Brain microvascular endothelial cell (primary cell): ENCODE results near the gene FAM163A.
"Not testable (repeated sequence)": the region's sequence is repeated elsewhere in the genome, so short reads cannot be mapped to it uniquely, and the experiment has no call there.

Experiments
- DNase-seq: peaks from one replicate; pipeline ENCODE4 v3.0.0-alpha.2; 2020
- H3K27ac ChIP-seq: fragments of 250-450 bp; sonication (Bioruptor Pico); 2 replicates; pipeline ENCODE4 v1.5.1; 2020; ENCODE audit warnings: mild to moderate bottlenecking, moderate library complexity
- H3K27me3 ChIP-seq: fragments of 250-450 bp; sonication (Bioruptor Pico); replicated peaks from 2 replicates; pipeline ENCODE4 v1.5.1; 2020; ENCODE audit warnings: mild to moderate bottlenecking
- H3K36me3 ChIP-seq: fragments of 250-450 bp; sonication (Bioruptor Pico); replicated peaks from 2 replicates; pipeline ENCODE4 v1.5.1; 2020; ENCODE audit warnings: mild to moderate bottlenecking
- H3K4me3 ChIP-seq: 2 replicates; pipeline ENCODE4 v1.5.1; 2011; ENCODE audit warnings: low read depth, mild to moderate bottlenecking, control low read depth, low read length, moderate library complexity
- CTCF ChIP-seq: IDR thresholded peaks from 2 replicates; pipeline ENCODE4 v1.5.1; 2011; ENCODE audit warnings: low read depth, mild to moderate bottlenecking, moderate library complexity, low read length, control low read depth, inconsistent platforms; ENCODE audit errors: missing control alignments
- in situ Hi-C: cut with HindIII; loops from 2 replicates; pipeline ENCODE4 v1.10.0; 2017; ENCODE audit warnings: low sequenced_read_pairs, low pct_ligation_motif_present

Gene FAM163A

GRCh38 chr1:179742717-179743678, at the start of gene FAM163A:
Gene FAM163A, plus strand, starts transcription at chr1:179743291. Its CDS starts 69,807 bp downstream, at chr1:179813098.
- H3K27me3 ChIP-seq: peaks cover 65% of the 10 kb centered on the region
- in situ Hi-C loops: no loop called here
- no peak for TF ChIP-seq CTCF
- DNase-seq: no peak
- H3K4me3 ChIP-seq: peak within 1 kb of the TSS; percentile 3
- H3K36me3 ChIP-seq: no peaks in the 10 kb centered on the region
- no peak within 1 kb of the TSS for H3K27ac ChIP-seq

GRCh38 chr1:179694530-179694929, 48.6 kb upstream of the FAM163A start:
- H3K36me3 ChIP-seq, DNase-seq, H3K4me3 ChIP-seq, H3K27ac ChIP-seq, H3K27me3 ChIP-seq, in situ Hi-C loops: not testable (repeated sequence)

GRCh38 chr1:179702946-179703539, 40.0 kb upstream of the FAM163A start:
- Histone ChIP-seq H3K4me3 (no peak overlapping the region), H3K27ac (no peak overlapping the region), H3K36me3 (no peaks in the 10 kb centered on the region), H3K27me3 (peaks cover 2% of the 10 kb centered on the region)
- in situ Hi-C loops: no loop called here
- no peak for DNase-seq
- TF ChIP-seq CTCF: no peak

GRCh38 chr1:179706339-179706941, 36.7 kb upstream of the FAM163A start:
- Histone ChIP-seq H3K36me3 (no peaks in the 10 kb centered on the region), H3K27ac (no peak overlapping the region), H3K4me3 (no peak overlapping the region), H3K27me3 (peaks cover 2% of the 10 kb centered on the region)
- peak; percentile 78 for TF ChIP-seq CTCF
- in situ Hi-C loops: no loop called here
- DNase-seq: peak; percentile 37

- in situ Hi-C loops: no loop called here
- no peak for DNase-seq
- no peak for TF ChIP-seq CTCF
- Histone ChIP-seq H3K27me3 (peaks cover 2% of the 10 kb centered on the region), H3K27ac (no peak overlapping the region), H3K36me3 (no peaks in the 10 kb centered on the region), H3K4me3 (no peak overlapping the region)
These were observed 35.7 kb upstream of the FAM163A start for GRCh38 chr1:179707406-179707805.
